ENCODE results near the gene ROS1.

- TF ChIP-seq CTCF (IDR thresholded peaks at IDR 0.05): no peak
- TF ChIP-seq EZH2 (IDR thresholded peaks at IDR 0.05; ENCODE audit: borderline replicate concordance, insufficient read depth, low read depth, low read length, poor library complexity, severe bottlenecking): no peak
These were observed 23.2 kb upstream of the ROS1 start for GRCh38 chr6:117448732-117449485.

Measured in B cell (primary cell).